Skeletal muscle cell (primary cell): ENCODE data around the gene UHRF1.
"Not testable (repeated sequence)": the region's sequence is repeated elsewhere in the genome, so short reads cannot be mapped to it uniquely, and the experiment has no call there.

Source experiments
- DNase-seq: peaks from one replicate; pipeline ENCODE4 v3.0.0-alpha.2; 2010; ENCODE audit warnings: low read depth
- H3K4me3 ChIP-seq: 2 replicates; pipeline ENCODE4 v1.5.1; 2011; ENCODE audit warnings: low read depth, mild to moderate bottlenecking, control low read depth, low read length, moderate library complexity

Gene UHRF1

GRCh38 chr19:4892962-4893361 lies 16.3 kb upstream of the UHRF1 start:
- DNase-seq, H3K4me3 ChIP-seq: not testable (repeated sequence)

GRCh38 chr19:4896372-4896771 lies 12.9 kb upstream of the UHRF1 start:
- H3K4me3 ChIP-seq, result no peak overlapping the region
- no peak for DNase-seq

GRCh38 chr19:4897146-4897545 lies 12.2 kb upstream of the UHRF1 start:
- no peak overlapping the region for H3K4me3 ChIP-seq
- DNase-seq, result no peak

GRCh38 chr19:4900879-4901278 lies 8.4 kb upstream of the UHRF1 start:
- not testable (repeated sequence) for H3K4me3 ChIP-seq, DNase-seq

GRCh38 chr19:4902796-4903195 lies 6.5 kb upstream of the UHRF1 start, which contains the start of gene ARRDC5:
TSS of gene ARRDC5 (minus strand) at chr19:4902896. CDS start at chr19:4902825, 71 bp downstream.
- no peak for DNase-seq
- no peak within 1 kb of the TSS for H3K4me3 ChIP-seq

- H3K4me3 ChIP-seq, result no peak overlapping the region
- no peak for DNase-seq
Observed at GRCh38 chr19:4904481-4904880, 4.8 kb upstream of the UHRF1 start.

- DNase-seq, result no peak
Observed at GRCh38 chr19:4906963-4907362, 2.3 kb upstream of the UHRF1 start.

GRCh38 chr19:4908360-4908759 lies 941 bp upstream of the UHRF1 start:
- no peak for DNase-seq
- no peak overlapping the region for H3K4me3 ChIP-seq

More at GRCh38 chr19:4906963-4907362, 2.3 kb upstream of the UHRF1 start:
- H3K4me3 ChIP-seq, result no peak overlapping the region

GRCh38 chr19:4908781-4909155 lies 533 bp upstream of the UHRF1 start:
- H3K4me3 ChIP-seq, result peak overlapping the region; percentile 65

GRCh38 chr19:4909897-4910593 lies 744 bp downstream of the UHRF1 start:
- peak overlapping the region; percentile 65 for H3K4me3 ChIP-seq
- DNase-seq, result peak; percentile 57

More at GRCh38 chr19:4908781-4909155, 533 bp upstream of the UHRF1 start:
- DNase-seq, result no peak

- H3K4me3 ChIP-seq, result peak overlapping the region; percentile 65
- DNase-seq, result no peak
Observed at GRCh38 chr19:4910594-4911281, 1.4 kb downstream of the UHRF1 start.

- no peak for DNase-seq
- peak overlapping the region; percentile 65 for H3K4me3 ChIP-seq
Observed at GRCh38 chr19:4911314-4911713, 2.0 kb downstream of the UHRF1 start.

- H3K4me3 ChIP-seq, result peak overlapping the region; percentile 65
- peak; percentile 99 for DNase-seq
Observed at GRCh38 chr19:4911786-4912672, 2.7 kb downstream of the UHRF1 start.

- no peak for DNase-seq
- no peak overlapping the region for H3K4me3 ChIP-seq
Observed at GRCh38 chr19:4913996-4914735, 4.9 kb downstream of the UHRF1 start.

GRCh38 chr19:4914736-4915501 lies 5.6 kb downstream of the UHRF1 start:
- no peak overlapping the region for H3K4me3 ChIP-seq
- no peak for DNase-seq

GRCh38 chr19:4916292-4917082 lies 7.2 kb downstream of the UHRF1 start:
- H3K4me3 ChIP-seq, result no peak overlapping the region
- no peak for DNase-seq

- no peak for DNase-seq
Observed at GRCh38 chr19:4922530-4923275, 13.4 kb downstream of the UHRF1 start.

More at GRCh38 chr19:4922530-4923275, 13.4 kb downstream of the UHRF1 start:
- no peak overlapping the region for H3K4me3 ChIP-seq
